Stimulated activated CD8-positive, alpha-beta memory T cell treated with anti-CD3 and anti-CD28 coated beads, Interleukin-15, amount 100 ng/mL, for 24 hours (primary cell): ENCODE data around the gene SHROOM2.
A peak's percentile ranks its signal among the peaks of the same experiment; 100 is the strongest.

Source experiments
- DNase-seq: peaks from one replicate; pipeline ENCODE4 v3.0.0-alpha.2; 2020; ENCODE audit warnings: low read depth

SHROOM2 gene

GRCh38 chrX:9899640-9900111 lies 113.4 kb downstream of the SHROOM2 start:
- DNase-seq: no peak

GRCh38 chrX:9902656-9903055 lies 116.4 kb downstream of the SHROOM2 start:
- no peak for DNase-seq

- DNase-seq: no peak
Observed at GRCh38 chrX:9903146-9903545, 116.9 kb downstream of the SHROOM2 start.

- no peak for DNase-seq
Observed at GRCh38 chrX:9905288-9905687, 119.1 kb downstream of the SHROOM2 start.

- no peak for DNase-seq
Observed at GRCh38 chrX:9905721-9906120, 119.5 kb downstream of the SHROOM2 start.

- no peak for DNase-seq
Observed at GRCh38 chrX:9906919-9907318, 120.7 kb downstream of the SHROOM2 start.

GRCh38 chrX:9907645-9908387 lies 121.6 kb downstream of the SHROOM2 start:
- no peak for DNase-seq

- DNase-seq: no peak
Observed at GRCh38 chrX:9909254-9909653, 123.0 kb downstream of the SHROOM2 start.

GRCh38 chrX:9911487-9911886 lies 125.3 kb downstream of the SHROOM2 start:
- no peak for DNase-seq

GRCh38 chrX:9912351-9913145 lies 126.3 kb downstream of the SHROOM2 start:
- no peak for DNase-seq

- DNase-seq: no peak
Observed at GRCh38 chrX:9913146-9913433, 126.9 kb downstream of the SHROOM2 start.

GRCh38 chrX:9917861-9918260 lies 131.6 kb downstream of the SHROOM2 start:
- DNase-seq: no peak

- DNase-seq: no peak
Observed at GRCh38 chrX:9919632-9920172, 133.5 kb downstream of the SHROOM2 start.

- DNase-seq: no peak
Observed at GRCh38 chrX:9921407-9921806, 135.2 kb downstream of the SHROOM2 start.

- no peak for DNase-seq
Observed at GRCh38 chrX:9923357-9923756, 137.1 kb downstream of the SHROOM2 start.

- no peak for DNase-seq
Observed at GRCh38 chrX:9926002-9926401, 139.8 kb downstream of the SHROOM2 start.

GRCh38 chrX:9927698-9928482 lies 141.7 kb downstream of the SHROOM2 start:
- no peak for DNase-seq

GRCh38 chrX:9935436-9935835 lies 149.2 kb downstream of the SHROOM2 start:
- no peak for DNase-seq

- no peak for DNase-seq
Observed at GRCh38 chrX:9937761-9938160, 151.5 kb downstream of the SHROOM2 start.

GRCh38 chrX:9938516-9938915 lies 152.3 kb downstream of the SHROOM2 start:
- DNase-seq: no peak

GRCh38 chrX:9940421-9940820 lies 154.2 kb downstream of the SHROOM2 start:
- no peak for DNase-seq

- peak; percentile 13 for DNase-seq
Observed at GRCh38 chrX:9942086-9942485, 155.9 kb downstream of the SHROOM2 start.
